Fibroblast of lung (primary cell): ENCODE data around the gene AOAH. TPM values are rescaled to one million over a fixed set of nuclear protein-coding genes. Genes with fewer than 3 reads are reported as not detected.
"Not testable (repeated sequence)": the region's sequence is repeated elsewhere in the genome, so short reads cannot be mapped to it uniquely, and the experiment has no call there.

Experiments
- DNase-seq, 2 donors: peaks; one replicate each; pipeline versions ENCODE4 v3.0.0 to v3.0.0-alpha.2; 2010; ENCODE audit warnings: low read depth in 2 of 2
- H2AFZ ChIP-seq: 2 replicates; pipeline ENCODE4 v1.5.1; 2012; ENCODE audit warnings: low read length, control low read depth, inconsistent platforms
- H3K27ac ChIP-seq: 2 replicates; pipeline ENCODE4 v1.5.1; 2011; ENCODE audit warnings: low read length, control low read depth; ENCODE audit not compliant: insufficient read depth
- H3K27me3 ChIP-seq: 2 replicates; pipeline ENCODE4 v1.5.1; 2011; ENCODE audit warnings: mild to moderate bottlenecking, low read length; ENCODE audit not compliant: control insufficient read depth, insufficient read depth
- H3K36me3 ChIP-seq: 2 replicates; pipeline ENCODE4 v1.5.1; 2011; ENCODE audit warnings: low read length; ENCODE audit not compliant: control insufficient read depth, insufficient read depth
- H3K4me1 ChIP-seq: 2 replicates; pipeline ENCODE4 v1.5.1; 2011; ENCODE audit warnings: low read length; ENCODE audit not compliant: control insufficient read depth, insufficient read depth; ENCODE audit errors: extremely low read depth
- H3K4me2 ChIP-seq: 2 replicates; pipeline ENCODE4 v1.5.1; 2011; ENCODE audit warnings: low read length, control low read depth; ENCODE audit not compliant: insufficient read depth; ENCODE audit errors: extremely low read depth
- H3K4me3 ChIP-seq, 4 experiments: fragments of 200-600 bp in 1 of 4; sonication (generic) in 1 of 4; replicated peaks in 1 of 4; 2 replicates each; pipeline ENCODE4 v1.5.1; 2011 to 2016; ENCODE audit warnings: low read length in 4 of 4, low read depth in 3 of 4, mild to moderate bottlenecking in 3 of 4, control low read depth in 2 of 4, inconsistent platforms in 1 of 4, mixed read lengths in 1 of 4; ENCODE audit not compliant: insufficient read depth in 1 of 4; ENCODE audit errors: control extremely low read depth in 1 of 4
- H3K79me2 ChIP-seq: 2 replicates; pipeline ENCODE4 v1.5.1; 2012; ENCODE audit warnings: mild to moderate bottlenecking, low read length, inconsistent platforms; ENCODE audit not compliant: control insufficient read depth, insufficient read depth
- H3K9ac ChIP-seq: 2 replicates; pipeline ENCODE4 v1.5.1; 2011; ENCODE audit warnings: mild to moderate bottlenecking, low read length, control low read depth; ENCODE audit not compliant: insufficient read depth
- H3K9me3 ChIP-seq: 2 replicates; pipeline ENCODE4 v1.5.1; 2012; ENCODE audit warnings: low read depth, low read length; ENCODE audit not compliant: control insufficient read depth, insufficient read depth
- H4K20me1 ChIP-seq: 2 replicates; pipeline ENCODE4 v1.5.1; 2011; ENCODE audit warnings: low read length; ENCODE audit not compliant: control insufficient read depth, insufficient read depth; ENCODE audit errors: extremely low read depth
- EZH2 ChIP-seq: IDR thresholded peaks from 2 replicates; pipeline ENCODE4 v1.5.1; 2012; ENCODE audit warnings: low read length, control low read depth, mild to moderate bottlenecking; ENCODE audit errors: missing control alignments
- polyA plus RNA-seq, 2 donors: library from polyadenylated mRNA; depleted of rRNA in 1 of 2; stranded (reverse) in 1 of 2; unstranded in 1 of 2; fragments of >200 nt; gene quantifications; 2 replicates each; pipeline ENCODE4 v1.2.1, GENCODE V29; 2011 to 2012; ENCODE audit warnings: missing spikeins in 1 of 2
- total RNA-seq: library from RNA; depleted of rRNA; stranded (reverse); fragments of >200 nt; gene quantifications from 2 replicates; pipeline ENCODE4 v1.2.1, GENCODE V29; 2014
- TF ChIP-seq, protein P1 (sequence below), 2 donors: IDR thresholded peaks in 1 of 2; conservative IDR thresholded peaks in 1 of 2; 1 replicate in 1 of 2; 2 replicates in 1 of 2; pipeline ENCODE4 v1.5.1; 2011 to 2012; ENCODE audit warnings: low read length in 2 of 2, control low read depth in 1 of 2, inconsistent platforms in 1 of 2, low read depth in 1 of 2, mild to moderate bottlenecking in 1 of 2

The AOAH gene
- total and polyA plus RNA-seq, 2 donors (not counting 1 experiment from before 2014, with no cell fraction given): not detected

DNA sequence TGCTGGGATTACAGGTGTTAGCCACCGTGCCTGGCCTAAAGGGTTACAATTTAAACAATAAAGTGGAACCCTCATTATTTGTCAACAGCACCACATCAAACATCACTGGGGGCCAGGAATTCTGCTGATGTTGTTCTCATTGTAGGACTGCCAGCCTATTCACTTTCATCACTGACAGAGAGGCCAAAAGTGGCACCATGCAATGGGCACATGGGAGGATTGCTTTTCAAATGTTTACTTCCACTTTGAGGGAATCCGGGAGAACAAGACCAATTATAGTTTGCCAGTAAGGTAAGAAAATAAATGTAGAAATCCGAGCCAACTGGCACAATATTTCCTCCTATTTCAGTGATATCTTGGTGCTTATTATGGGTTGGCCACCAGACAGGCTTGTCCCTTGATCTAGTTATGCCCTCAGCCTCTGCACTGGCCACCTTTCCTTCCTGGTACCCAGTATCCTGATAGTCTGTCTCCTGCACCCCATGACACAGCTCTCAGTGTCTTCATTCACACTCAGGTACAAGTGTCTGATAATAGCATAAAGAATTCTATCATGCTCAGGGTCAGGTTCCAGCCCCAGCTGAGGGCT lies 252.1 kb downstream of the AOAH start:
- no peaks in the 10 kb centered on the region for H3K27me3 ChIP-seq
- no peaks in the 10 kb centered on the region for H3K4me1 ChIP-seq
- H3K9ac ChIP-seq: no peak overlapping the region
- no peaks in the 10 kb centered on the region for H4K20me1 ChIP-seq
- H3K9me3 ChIP-seq: no peaks in the 10 kb centered on the region
- H3K27ac ChIP-seq: no peak overlapping the region
- TF ChIP-seq EZH2: no peak
- TF ChIP-seq, protein P1, sequence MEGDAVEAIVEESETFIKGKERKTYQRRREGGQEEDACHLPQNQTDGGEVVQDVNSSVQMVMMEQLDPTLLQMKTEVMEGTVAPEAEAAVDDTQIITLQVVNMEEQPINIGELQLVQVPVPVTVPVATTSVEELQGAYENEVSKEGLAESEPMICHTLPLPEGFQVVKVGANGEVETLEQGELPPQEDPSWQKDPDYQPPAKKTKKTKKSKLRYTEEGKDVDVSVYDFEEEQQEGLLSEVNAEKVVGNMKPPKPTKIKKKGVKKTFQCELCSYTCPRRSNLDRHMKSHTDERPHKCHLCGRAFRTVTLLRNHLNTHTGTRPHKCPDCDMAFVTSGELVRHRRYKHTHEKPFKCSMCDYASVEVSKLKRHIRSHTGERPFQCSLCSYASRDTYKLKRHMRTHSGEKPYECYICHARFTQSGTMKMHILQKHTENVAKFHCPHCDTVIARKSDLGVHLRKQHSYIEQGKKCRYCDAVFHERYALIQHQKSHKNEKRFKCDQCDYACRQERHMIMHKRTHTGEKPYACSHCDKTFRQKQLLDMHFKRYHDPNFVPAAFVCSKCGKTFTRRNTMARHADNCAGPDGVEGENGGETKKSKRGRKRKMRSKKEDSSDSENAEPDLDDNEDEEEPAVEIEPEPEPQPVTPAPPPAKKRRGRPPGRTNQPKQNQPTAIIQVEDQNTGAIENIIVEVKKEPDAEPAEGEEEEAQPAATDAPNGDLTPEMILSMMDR (conservative IDR thresholded peaks at IDR 0.05 in 1 of 2, IDR thresholded peaks at IDR 0.05 in 1 of 2; ENCODE audit: low read depth in 1 of 2, low read length in 2 of 2): no peak
- H3K79me2 ChIP-seq: no peaks in the 10 kb centered on the region
- no peak overlapping the region for H2AFZ ChIP-seq
- no peak for DNase-seq
- H3K4me2 ChIP-seq: no peak overlapping the region
- no peaks in the 10 kb centered on the region for H3K36me3 ChIP-seq
- H3K4me3 ChIP-seq: no peak overlapping the region

DNA sequence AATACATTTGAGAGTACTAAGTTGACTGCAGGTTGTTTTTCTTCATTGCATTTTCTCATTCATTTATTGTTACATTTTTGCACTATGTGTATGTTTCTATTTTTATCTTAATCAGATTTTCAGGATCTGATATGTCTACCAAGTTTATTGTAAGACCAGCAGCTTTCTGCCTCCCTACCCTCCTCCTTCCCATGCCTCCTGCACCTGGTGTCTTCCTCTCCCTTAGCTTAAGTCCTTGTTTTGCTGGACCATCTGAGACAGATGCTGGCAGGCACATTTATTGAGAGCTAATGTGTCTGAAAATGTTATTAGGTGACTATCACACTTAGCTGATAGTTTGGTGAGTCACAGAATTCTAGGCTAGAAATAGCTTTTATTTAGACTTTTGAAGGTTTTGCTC lies 255.1 kb downstream of the AOAH start:
- Histone ChIP-seq H3K27ac (no peak overlapping the region), H3K36me3 (no peaks in the 10 kb centered on the region), H3K9me3 (no peaks in the 10 kb centered on the region), H3K4me2 (no peak overlapping the region), H3K4me1 (no peaks in the 10 kb centered on the region), H3K27me3 (no peaks in the 10 kb centered on the region), H3K9ac (no peak overlapping the region), H3K79me2 (no peaks in the 10 kb centered on the region), H4K20me1 (no peaks in the 10 kb centered on the region), H2AFZ (no peak overlapping the region), H3K4me3 (no peak overlapping the region)
- TF ChIP-seq, protein P1 (conservative IDR thresholded peaks at IDR 0.05 in 1 of 2, IDR thresholded peaks at IDR 0.05 in 1 of 2; ENCODE audit: low read depth in 1 of 2, low read length in 2 of 2): no peak
- no peak for TF ChIP-seq EZH2
- peak in 1 of 2 donors; percentile 31 for DNase-seq

DNA sequence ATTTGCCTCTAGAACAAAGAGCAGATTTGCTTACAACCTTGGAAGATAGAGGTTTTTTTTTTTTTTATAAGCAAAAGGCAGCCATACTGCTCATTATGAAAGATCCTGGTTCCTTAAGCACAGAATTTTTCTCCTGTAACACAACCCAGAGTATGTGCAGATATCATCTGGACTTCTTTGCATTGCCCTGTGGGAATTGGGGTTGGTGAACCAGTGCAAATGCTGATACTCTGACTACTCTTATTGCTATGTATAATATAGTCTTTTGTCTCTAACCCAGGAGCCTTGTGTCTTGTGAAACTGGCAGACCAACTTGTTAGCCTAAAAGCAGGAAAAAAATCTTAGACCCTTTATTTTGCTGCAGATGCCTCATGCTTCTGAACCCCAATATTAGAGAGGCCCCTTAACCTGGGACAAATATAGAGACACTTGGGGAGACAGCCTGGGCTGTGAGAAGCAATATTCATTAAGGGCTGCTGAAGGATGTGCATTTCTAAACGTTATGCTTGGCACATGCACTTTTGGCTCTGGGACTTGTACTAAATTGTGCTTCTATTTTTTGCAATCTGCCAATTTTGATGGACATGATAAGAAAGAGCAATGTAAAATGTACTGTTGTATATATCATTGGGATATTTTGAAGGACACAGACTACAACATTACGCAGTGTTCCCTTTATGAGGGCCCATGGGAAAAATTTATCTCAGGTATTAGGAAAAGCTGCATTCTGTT lies 255.8 kb downstream of the AOAH start:
- H3K4me1 ChIP-seq: no peaks in the 10 kb centered on the region
- no peak for DNase-seq
- H2AFZ ChIP-seq: no peak overlapping the region
- no peaks in the 10 kb centered on the region for H3K9me3 ChIP-seq
- no peaks in the 10 kb centered on the region for H4K20me1 ChIP-seq
- H3K79me2 ChIP-seq: no peaks in the 10 kb centered on the region
- no peaks in the 10 kb centered on the region for H3K27me3 ChIP-seq
- no peak overlapping the region for H3K4me3 ChIP-seq
- H3K36me3 ChIP-seq: no peaks in the 10 kb centered on the region
- no peak overlapping the region for H3K9ac ChIP-seq
- no peak overlapping the region for H3K4me2 ChIP-seq
- no peak overlapping the region for H3K27ac ChIP-seq
- no peak for TF ChIP-seq EZH2
- TF ChIP-seq, protein P1 (conservative IDR thresholded peaks at IDR 0.05 in 1 of 2, IDR thresholded peaks at IDR 0.05 in 1 of 2; ENCODE audit: low read depth in 1 of 2, low read length in 2 of 2): no peak

DNA sequence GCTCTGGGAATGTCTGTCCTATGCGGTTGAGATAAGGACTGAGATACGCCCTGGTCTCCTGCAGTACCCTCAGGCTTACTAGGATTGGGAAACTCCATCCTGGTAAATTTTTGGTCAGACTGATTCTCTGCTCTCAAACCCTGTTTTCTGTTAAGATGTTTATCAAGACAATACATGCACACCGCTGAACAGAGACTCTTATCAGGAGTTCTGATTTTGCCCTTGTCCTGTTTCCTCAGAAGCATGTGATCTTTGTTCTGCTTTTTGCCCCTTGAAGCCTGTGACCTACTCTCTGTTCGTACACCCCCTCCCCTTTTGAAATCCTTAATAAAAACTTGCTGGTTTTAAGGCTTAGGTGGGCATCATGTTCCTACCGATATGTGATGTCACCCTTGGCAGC lies 258.3 kb downstream of the AOAH start:
- H3K9ac ChIP-seq, H3K4me1 ChIP-seq, DNase-seq, H3K79me2 ChIP-seq, H4K20me1 ChIP-seq, H3K27ac ChIP-seq, H3K9me3 ChIP-seq, H3K27me3 ChIP-seq, H2AFZ ChIP-seq, H3K36me3 ChIP-seq, H3K4me2 ChIP-seq, H3K4me3 ChIP-seq: not testable (repeated sequence)
